ENCODE data around the gene LYSMD3. TPM values are rescaled to one million over a fixed set of nuclear protein-coding genes. Genes with fewer than 3 reads are reported as not detected.

Gene LYSMD3
- total RNA-seq, 2 experiments from 2014 or later = 9.5 to 14.8 TPM

- ChIA-PET POLR2A (no interaction called here), CTCF (ENCODE audit: unreplicated experiment) (no interaction called here)
- no TSS peak for BruUV-seq (replicated peaks)
Observed at GRCh38 chr5:90550963-90551362, 21.6 kb upstream of the LYSMD3 start.

DNA sequence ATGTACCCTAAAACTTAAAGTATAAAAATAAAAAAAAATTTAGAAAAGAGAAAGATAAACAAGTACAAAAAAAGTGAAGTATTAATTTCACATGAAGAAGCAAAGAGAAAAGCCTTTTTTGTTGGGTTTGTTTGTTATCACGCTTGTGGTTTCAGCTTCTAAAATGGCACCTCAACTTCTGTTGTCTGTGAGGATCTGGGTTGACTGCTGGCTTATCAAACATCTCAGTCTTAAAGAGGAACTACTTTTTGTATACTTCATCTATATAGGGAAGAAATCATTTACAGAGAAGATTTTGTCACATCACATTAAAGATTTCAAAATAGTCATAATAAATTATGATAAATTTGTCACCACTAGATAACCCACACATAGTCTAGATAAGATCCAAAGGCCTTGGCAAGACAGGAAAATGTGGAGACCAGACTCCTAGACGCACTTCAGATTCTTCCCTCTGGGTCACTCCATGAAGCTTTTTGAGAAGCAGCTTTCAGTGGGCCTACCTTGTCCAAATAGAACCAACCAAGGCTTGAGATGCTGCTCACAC, 20.4 kb upstream of the LYSMD3 start:
- Histone ChIP-seq H3K4me2 (ENCODE audit: low read length) (no peak overlapping the region), H3K27ac (ENCODE audit: low read depth, low read length, poor library complexity, severe bottlenecking) (no peak overlapping the region), H3K36me3 (ENCODE audit: insufficient read depth, low read length) (no peaks in the 10 kb centered on the region), H4K20me1 (ENCODE audit: insufficient read depth, low read length) (no peaks in the 10 kb centered on the region), H3K4me3 (ENCODE audit: low read depth, low read length, poor library complexity, severe bottlenecking) (no peak overlapping the region), H3K4me1 (ENCODE audit: insufficient read depth, low read length, poor library complexity, severe bottlenecking) (no peaks in the 10 kb centered on the region), H3K79me2 (ENCODE audit: insufficient read depth, low read depth, low read length) (no peaks in the 10 kb centered on the region), H3K9me2 (ENCODE audit: insufficient read depth, low read length) (no peaks in the 10 kb centered on the region), H2AFZ (ENCODE audit: low read length) (no peak overlapping the region), H3K9me3 (ENCODE audit: low read length) (no peaks in the 10 kb centered on the region)
- TF ChIP-seq EZH2phosphoT487 (IDR thresholded peaks at IDR 0.05; ENCODE audit: borderline replicate concordance, low read depth, low read length) = no peak
- TF ChIP-seq, protein P1, sequence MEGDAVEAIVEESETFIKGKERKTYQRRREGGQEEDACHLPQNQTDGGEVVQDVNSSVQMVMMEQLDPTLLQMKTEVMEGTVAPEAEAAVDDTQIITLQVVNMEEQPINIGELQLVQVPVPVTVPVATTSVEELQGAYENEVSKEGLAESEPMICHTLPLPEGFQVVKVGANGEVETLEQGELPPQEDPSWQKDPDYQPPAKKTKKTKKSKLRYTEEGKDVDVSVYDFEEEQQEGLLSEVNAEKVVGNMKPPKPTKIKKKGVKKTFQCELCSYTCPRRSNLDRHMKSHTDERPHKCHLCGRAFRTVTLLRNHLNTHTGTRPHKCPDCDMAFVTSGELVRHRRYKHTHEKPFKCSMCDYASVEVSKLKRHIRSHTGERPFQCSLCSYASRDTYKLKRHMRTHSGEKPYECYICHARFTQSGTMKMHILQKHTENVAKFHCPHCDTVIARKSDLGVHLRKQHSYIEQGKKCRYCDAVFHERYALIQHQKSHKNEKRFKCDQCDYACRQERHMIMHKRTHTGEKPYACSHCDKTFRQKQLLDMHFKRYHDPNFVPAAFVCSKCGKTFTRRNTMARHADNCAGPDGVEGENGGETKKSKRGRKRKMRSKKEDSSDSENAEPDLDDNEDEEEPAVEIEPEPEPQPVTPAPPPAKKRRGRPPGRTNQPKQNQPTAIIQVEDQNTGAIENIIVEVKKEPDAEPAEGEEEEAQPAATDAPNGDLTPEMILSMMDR (conservative IDR thresholded peaks at IDR 0.05; ENCODE audit: low read length) = no peak
- ChIA-PET POLR2A (interaction anchor here (0.7 kb wide), 1 partner anchor 21 kb away, joined by 3 read pairs; no protein-coding TSS in a partner anchor), CTCF (ENCODE audit: unreplicated experiment) (no interaction called here)
- DNase-seq (ENCODE audit: low spot score) = no peak
- intact Hi-C loops (cut with micrococcal nuclease; ENCODE audit: unreplicated experiment) = no loop called here
- no TSS peak for BruUV-seq (replicated peaks)

More at GRCh38 chr5:90550963-90551362, 21.6 kb upstream of the LYSMD3 start:
- Histone ChIP-seq H3K36me3 (ENCODE audit: insufficient read depth, low read length) (no peaks in the 10 kb centered on the region), H2AFZ (ENCODE audit: low read length) (no peak overlapping the region), H3K9me2 (ENCODE audit: insufficient read depth, low read length) (no peaks in the 10 kb centered on the region), H3K4me2 (ENCODE audit: low read length) (no peak overlapping the region), H3K9me3 (ENCODE audit: low read length) (no peaks in the 10 kb centered on the region), H3K4me3 (ENCODE audit: low read depth, low read length, poor library complexity, severe bottlenecking) (no peak overlapping the region), H3K27ac (ENCODE audit: low read depth, low read length, poor library complexity, severe bottlenecking) (no peak overlapping the region), H4K20me1 (ENCODE audit: insufficient read depth, low read length) (no peaks in the 10 kb centered on the region), H3K4me1 (ENCODE audit: insufficient read depth, low read length, poor library complexity, severe bottlenecking) (no peaks in the 10 kb centered on the region), H3K79me2 (ENCODE audit: insufficient read depth, low read depth, low read length) (no peaks in the 10 kb centered on the region)
- DNase-seq (ENCODE audit: low spot score) = no peak
- TF ChIP-seq, protein P1 (conservative IDR thresholded peaks at IDR 0.05; ENCODE audit: low read length) = no peak
- no peak for TF ChIP-seq EZH2phosphoT487 (IDR thresholded peaks at IDR 0.05; ENCODE audit: borderline replicate concordance, low read depth, low read length)
- intact Hi-C loops (cut with micrococcal nuclease; ENCODE audit: unreplicated experiment) = no loop called here

DNA sequence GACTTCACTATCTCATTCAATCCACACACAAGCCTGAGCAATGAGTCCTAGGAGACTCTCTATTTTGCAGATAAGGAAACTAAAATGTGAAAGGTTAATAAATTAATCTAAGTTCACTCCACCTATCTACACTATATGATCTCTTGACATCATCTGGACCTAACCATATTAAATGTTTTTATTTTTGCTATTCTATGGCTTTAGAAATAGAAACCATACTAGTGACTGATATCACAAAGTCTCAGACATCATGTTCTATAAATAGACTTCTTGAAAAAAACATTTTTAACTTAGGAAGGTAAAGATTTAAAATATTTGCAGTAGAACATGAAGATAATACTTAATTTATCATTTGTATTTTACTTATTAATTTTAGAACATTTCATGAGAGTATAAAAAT, 19.8 kb upstream of the LYSMD3 start:
- Histone ChIP-seq H2AFZ (ENCODE audit: low read length) (no peak overlapping the region), H3K27ac (ENCODE audit: low read depth, low read length, poor library complexity, severe bottlenecking) (no peak overlapping the region), H3K9me3 (ENCODE audit: low read length) (no peaks in the 10 kb centered on the region), H3K79me2 (ENCODE audit: insufficient read depth, low read depth, low read length) (no peaks in the 10 kb centered on the region), H3K4me1 (ENCODE audit: insufficient read depth, low read length, poor library complexity, severe bottlenecking) (no peaks in the 10 kb centered on the region), H3K9me2 (ENCODE audit: insufficient read depth, low read length) (no peaks in the 10 kb centered on the region), H3K4me3 (ENCODE audit: low read depth, low read length, poor library complexity, severe bottlenecking) (no peak overlapping the region), H4K20me1 (ENCODE audit: insufficient read depth, low read length) (no peaks in the 10 kb centered on the region), H3K4me2 (ENCODE audit: low read length) (no peak overlapping the region), H3K36me3 (ENCODE audit: insufficient read depth, low read length) (no peaks in the 10 kb centered on the region)
- no TSS peak for BruUV-seq (replicated peaks)
- no peak for TF ChIP-seq EZH2phosphoT487 (IDR thresholded peaks at IDR 0.05; ENCODE audit: borderline replicate concordance, low read depth, low read length)
- TF ChIP-seq, protein P1 (conservative IDR thresholded peaks at IDR 0.05; ENCODE audit: low read length) = no peak
- DNase-seq (ENCODE audit: low spot score) = no peak
- ChIA-PET POLR2A (no interaction called here), CTCF (ENCODE audit: unreplicated experiment) (no interaction called here)
- intact Hi-C loops (cut with micrococcal nuclease; ENCODE audit: unreplicated experiment) = no loop called here

Data from OCI-LY7 (cell line).